Measurements from ENCODE around the gene CD6.
A peak's percentile ranks its signal among the peaks of the same experiment; 100 is the strongest.

The CD6 gene

DNA sequence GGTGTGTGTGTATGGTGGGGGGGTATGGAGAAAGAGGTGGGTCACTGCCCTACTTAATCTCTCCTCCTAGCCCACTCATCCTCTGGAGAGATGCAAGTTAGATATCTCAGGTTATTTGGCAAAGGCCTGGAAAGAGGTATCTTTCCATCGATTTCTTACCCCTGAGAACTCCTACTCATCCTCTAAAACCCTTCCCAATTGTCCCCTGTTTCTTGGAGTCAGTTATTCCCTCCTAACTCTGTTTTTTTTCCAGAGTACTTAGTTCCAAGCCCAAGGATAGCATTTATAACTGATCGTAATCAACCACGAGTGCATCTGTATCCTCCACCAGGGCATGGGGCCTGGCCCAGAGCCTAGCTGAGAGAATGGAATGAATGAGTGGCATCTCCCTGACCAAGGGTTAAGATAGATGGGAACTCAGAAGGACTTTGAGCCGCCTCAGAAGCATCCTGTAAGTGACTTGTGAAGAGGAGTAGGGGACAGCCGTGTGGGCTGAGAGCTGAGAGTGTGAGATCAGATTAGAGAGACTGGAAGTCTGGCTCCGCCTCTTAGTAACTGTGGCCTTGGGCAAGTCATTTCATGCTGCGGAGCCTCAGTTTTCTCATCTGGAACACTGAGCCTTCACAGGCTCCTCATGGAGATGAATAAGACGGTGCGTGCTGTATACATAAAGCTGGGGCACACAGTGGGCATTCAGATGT is 16.2 kb downstream of the CD6 start:
- DNase-seq, result peak; percentile 49 to 59

DNA sequence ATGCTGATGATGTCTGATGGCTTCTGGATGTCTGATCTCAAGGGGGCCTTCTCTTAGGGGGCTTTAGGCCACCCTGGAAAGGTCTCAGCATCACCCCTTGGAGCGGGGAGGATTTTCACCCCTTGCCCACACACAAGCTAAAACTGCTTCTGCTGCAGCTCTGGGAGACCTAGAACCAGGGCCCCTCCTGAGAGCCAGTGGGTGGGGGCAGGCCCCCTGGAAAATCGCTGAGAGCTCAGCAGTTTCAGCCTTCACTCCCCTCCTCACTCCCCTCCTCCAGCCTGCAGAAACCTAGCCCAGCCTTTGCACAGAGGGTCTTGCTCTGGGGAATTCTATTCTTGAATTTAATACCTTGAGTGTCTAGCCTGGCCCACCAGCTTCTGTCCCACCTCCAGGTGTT is 17.2 kb downstream of the CD6 start:
- DNase-seq, result no peak

DNA sequence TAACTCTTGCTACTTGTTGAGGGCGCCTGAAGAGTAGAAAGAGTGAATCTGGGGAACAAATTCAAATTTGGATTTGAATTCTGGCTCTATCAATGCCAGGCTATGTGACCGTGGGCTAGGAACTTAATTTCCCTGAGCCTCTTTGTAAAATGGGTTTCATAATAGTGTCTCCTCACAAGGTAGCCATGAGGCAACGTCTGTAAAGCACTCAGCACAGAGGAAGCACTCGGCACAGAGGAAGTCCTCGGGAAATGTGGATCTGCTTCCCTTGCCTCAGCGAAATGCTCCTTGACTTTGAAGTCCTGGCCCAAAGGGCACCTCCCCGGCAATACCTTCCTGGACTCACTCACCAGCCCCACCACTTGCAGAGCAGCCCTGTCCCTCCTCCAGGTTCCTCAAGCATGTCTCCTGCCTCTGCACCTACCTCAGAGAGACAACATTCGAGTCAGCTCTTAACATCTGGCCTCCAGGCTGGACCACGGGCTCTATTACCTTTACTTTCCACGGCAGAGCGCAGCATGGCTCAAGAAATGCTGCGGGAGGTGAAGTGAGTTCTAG is 17.7 kb downstream of the CD6 start:
- no peak for DNase-seq

DNA sequence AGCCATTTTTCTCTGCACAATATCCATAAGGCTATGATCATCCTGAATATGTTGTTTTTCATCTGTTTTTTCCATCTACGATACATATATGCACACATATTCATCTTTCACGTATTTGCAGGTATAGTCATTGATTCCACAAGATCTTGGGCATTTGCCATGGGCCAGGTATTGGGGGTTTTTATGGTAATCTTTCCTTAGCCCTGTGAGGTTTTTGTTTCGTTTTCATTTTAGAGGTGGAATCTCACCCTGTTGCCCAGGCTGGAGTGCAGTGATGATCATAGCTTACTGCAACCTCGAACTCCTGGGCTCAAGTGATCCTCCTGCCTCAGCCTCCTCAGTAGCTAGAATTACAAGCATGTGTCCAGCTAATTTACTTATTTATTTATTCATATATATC is 20.0 kb downstream of the CD6 start:
- no peak for DNase-seq

DNA sequence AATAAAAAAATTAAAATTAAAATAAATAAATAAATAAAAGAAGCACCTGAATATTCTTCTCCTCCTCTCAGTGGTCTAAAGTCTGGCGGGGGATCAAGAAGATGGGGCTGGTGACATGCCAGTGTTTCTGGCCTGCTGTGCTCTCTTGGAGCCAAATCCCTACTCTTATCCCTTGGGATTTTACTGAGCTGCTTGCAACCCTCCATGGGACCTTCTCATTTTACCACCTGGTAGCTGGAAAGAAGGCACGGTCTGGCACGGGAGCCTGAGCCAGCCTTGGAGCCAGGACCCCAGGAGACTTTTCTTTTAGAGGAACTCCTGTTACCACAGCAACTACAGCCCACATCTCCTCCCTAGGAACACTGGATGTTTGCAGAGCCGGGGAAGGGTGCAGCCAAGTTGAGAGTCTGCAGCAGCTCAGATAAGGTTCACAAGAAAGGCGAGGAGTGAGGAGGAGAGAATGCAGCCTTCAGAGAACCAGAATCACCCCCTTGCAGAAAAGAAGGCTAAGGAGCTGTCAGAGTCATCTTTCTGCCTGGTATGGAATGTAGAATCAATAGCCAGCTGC is 21.4 kb downstream of the CD6 start:
- no peak for DNase-seq

DNA sequence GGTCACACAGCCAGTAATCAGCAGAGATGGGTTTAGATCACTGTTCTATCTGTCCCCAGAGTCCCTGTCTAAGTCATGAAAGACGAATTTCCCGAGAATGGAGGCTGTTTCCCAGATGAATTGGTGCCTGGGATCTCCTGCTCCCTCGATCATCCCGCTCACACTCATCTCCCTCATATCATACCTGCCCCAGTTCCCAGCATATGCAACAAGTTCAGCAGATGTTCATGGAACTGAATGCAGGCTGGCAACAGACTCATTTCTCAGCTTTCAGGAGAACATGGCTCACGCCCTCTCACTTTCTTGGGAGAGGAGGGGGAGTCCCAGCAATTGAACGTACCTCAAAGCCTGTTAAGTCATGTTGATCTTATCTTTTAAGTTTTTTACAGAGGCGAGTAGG is 22.1 kb downstream of the CD6 start:
- no peak for DNase-seq

DNA sequence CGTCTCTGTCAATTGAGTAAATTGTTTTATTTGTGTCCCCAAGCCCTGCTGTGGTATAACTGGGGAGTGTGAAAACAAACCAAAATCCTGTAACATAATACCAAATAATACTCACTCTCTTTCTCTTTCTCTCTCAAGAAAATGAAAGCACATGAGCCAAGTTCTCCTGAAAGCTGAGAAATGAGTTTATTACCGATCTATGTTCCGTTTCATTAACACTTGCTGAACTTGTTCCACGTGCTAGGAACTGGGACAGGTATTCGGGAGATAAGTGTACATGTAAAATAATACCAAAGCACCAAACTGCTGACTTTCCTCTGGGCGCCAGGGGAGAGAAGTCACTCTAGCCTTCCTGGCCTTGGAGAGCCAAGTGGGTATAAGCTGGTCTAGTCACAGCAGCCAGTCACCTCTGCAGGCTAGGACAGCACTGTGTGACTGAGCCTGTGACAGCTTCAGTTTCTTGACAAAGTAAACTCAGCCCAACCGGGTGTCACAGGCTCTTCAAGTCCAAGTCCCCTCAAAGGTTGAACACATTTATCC is 23.1 kb downstream of the CD6 start:
- no peak for DNase-seq

DNA sequence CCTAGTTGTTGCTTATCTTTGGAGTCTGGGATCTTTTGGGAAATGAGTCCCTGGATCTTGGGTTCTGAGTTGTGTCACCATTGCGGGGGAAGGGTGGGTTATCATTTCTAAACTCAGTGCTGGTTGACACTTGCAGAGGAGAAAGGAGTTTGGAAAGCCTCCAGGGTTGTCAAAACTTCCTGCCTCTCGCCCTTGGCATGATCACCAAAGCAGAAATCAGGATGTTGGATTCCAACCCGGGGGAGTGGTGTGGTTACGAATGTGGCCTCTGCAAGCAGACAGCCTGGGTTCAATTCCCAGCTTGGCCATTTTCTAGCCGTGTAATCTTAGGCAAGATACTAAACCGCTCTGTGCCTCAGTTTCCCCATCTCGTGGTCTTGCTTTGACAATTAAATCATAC is 24.3 kb downstream of the CD6 start:
- no peak for DNase-seq

DNA sequence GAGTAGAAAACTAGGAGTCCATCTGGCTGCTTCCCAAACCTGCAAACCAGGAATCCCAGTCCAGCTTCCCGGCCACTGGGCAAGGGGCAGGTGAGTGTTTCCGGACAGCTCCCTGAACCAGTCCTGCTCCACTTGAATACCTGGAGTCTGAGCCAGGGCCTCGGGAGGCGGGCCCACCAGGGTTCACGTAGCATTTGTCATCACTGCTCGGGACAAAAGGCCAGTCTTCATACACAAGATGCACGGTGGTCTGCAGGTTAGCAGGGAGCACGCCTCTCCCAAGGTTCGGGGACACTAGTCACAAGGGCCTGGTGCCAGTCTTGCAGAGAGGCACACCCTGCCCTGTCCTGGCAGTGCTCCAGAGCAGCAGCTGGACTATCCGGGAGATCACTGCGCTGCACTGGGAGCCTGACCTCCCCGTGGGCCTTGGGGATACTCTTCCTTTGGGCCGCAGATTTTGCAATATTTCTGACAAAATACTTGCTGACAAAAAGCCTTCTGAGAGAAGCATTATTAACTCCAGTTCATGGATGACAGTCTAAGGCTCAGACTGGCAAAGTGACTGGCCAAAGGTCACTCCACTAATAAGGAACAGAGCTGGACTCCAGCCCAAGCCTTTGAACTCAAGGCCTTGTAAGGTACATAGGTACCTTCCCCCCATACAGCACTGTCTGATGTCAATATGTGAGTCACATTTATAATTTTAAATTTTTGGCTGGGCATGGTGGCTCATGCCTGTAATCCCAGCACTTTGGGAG is 25.1 kb downstream of the CD6 start:
- DNase-seq, result no peak

DNA sequence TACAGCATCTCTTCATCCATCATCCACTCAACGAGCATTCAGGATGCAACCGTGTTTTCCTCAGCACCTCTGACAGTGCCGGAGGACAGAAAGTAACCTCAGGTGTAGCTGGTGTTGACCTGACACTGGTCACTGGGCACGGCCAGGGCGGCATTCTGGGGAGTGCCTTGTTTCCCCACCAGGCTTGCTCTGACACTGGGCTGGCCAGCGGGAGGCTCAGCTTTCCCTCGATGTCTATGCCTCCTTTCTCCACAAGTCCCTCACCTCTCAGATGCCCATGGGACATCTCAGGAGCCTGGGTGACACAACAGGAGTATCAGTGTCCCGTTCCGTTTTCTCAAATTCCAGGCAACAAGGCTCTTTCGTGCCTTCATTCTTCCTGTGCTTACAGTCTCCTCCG is 28.9 kb downstream of the CD6 start:
- DNase-seq, result no peak

DNA sequence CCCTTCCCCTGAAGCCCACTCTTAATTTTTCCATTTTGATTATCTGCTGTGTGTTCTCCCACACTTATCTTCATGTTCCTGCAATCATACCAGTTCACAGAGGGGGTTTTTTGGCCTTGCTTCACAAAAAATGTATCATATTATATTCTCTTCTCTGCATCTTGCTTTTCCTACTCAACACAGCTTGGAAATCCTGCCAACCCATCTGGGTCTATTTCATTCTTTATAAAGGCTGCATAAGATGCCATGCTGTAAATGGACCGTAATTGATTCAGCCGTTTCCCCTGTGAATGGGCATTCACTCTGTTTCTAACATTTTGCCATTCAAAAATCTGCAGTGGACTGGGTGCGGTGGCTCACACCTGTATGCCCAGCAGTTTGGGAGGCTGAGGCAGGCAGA is 30.5 kb downstream of the CD6 start:
- no peak for DNase-seq

DNA sequence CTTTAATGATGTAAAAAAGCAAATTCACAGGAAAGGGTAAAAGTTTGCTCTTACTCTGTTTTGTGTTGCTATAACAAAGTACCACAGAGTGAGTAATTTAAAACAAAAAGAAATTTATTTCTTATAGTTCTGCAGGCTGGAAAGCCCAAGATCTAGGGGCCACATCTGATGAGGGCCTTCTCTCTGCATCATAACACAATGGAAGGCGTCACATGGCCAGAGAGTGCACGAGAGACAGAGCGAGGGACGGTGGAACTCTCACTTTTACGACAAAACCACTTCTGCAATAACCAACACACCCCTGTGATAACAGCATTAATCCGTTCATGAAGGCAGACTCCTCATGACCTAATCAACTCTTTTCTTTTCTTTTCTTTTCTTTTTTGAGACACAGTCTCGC is 31.1 kb downstream of the CD6 start:
- no peak for DNase-seq

DNA sequence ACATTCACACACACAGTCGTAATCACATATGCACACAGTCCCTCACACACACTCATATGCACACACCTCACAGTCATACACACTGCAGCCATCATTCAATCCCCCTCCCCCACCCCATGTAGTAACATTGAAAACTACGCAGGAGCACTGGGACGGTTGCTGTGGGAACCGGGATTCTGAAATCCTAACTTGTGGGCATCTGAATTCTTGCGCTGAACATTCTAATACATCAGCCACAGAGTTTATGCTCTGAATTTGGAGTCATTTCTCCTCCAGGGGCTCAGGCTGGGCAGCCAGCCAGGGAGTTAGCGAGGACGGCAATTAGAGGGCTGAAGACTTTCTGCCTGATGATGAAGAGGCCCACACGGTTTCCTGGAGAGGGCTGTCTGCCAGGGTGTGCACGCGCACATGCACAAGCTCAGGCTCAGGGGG is 32.7 kb downstream of the CD6 start:
- no peak for DNase-seq

DNA sequence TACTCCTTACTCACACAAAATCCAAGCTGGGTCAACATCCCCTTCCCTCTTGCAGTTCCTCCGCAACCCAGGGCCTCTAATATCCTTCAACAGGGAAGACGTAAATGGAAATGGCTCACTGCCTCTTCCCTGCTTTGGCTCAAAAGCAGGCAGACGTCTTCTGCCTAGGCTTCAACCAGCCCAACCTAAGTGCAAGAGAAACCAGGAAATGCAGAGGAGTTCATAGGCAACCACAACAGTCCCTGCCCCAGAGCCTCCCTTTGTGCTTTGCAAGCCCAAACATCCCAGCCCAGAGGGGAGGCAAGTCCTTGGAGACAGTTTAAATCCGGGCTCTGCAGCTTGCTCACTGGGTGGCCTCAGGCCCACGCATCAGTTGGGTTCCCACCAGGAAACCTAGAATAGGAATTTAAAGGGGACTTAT is 33.3 kb downstream of the CD6 start:
- DNase-seq, result no peak

DNA sequence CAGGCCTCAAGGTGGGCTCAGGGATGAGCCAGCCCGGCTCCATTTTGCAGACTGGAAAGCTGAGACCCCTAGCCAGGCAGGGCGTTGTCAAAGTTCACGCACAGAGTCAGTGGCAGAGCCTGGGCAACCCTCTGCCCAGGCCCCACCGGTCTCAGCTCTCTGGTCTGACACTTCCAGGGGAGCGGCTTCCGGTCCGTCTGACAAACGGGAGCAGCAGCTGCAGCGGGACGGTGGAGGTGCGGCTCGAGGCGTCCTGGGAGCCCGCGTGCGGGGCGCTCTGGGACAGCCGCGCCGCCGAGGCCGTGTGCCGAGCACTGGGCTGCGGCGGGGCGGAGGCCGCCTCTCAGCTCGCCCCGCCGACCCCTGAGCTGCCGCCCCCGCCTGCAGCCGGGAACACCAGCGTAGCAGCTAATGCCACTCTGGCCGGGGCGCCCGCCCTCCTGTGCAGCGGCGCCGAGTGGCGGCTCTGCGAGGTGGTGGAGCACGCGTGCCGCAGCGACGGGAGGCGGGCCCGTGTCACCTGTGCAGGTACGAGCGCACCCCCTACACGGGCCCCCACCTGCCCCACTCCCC is 36.0 kb downstream of the CD6 start:
- no peak for DNase-seq

DNA sequence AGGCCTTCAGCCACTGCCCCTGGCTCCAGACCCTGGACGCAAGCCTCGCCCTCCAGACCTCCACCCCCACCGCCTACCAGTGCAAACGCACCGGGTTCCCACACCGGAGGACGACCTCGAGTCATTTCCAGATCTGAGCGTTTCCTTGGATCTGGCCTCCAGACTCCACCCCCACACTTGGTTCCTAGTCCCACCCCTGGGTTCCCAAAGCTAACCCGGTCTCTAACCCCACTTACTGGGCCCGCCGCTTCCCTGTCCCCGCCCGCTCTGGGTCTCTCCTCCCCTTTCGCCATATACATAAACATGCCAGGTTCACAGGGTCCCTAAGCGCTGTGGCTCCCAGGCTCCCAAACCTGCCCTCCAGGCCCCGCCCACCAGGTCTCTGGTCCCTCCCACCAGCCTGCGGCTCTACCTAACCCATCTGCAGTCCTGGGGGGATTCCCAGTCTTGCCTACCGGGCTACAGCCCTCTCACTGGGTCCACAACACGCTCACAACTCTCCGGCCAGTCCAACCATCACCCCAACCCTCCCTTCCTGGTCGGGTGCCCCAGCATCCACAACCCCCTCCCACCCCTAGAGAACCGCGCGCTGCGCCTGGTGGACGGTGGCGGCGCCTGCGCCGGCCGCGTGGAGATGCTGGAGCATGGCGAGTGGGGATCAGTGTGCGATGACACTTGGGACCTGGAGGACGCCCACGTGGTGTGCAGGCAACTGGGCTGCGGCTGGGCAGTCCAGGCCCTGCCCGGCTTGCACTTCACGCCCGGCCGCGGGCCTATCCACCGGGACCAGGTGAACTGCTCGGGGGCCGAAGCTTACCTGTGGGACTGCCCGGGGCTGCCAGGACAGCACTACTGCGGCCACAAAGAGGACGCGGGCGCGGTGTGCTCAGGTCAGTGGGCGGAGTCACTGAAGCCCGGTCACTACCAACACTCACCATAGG is 36.7 kb downstream of the CD6 start:
- DNase-seq, result no peak

DNA sequence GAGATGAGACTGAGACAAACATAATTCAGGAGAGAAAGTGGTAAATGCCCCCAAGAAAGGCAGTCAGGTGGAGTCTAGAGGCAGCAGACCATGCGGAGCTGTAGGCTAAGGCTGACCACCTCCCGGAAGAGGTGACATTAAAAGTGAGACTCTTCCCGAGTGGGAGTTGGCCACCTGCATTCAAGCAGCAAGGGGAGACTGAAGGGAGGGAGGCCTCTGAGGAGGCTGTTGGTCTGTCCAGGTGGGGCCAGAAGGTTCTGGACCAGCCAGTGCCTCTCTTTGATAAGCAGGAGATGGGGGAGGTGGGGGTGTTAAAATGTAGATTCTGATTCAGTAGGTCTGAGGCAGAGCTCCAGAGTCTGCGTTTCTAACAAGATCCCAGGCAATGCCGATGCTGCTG is 37.5 kb downstream of the CD6 start:
- DNase-seq, result no peak

DNA sequence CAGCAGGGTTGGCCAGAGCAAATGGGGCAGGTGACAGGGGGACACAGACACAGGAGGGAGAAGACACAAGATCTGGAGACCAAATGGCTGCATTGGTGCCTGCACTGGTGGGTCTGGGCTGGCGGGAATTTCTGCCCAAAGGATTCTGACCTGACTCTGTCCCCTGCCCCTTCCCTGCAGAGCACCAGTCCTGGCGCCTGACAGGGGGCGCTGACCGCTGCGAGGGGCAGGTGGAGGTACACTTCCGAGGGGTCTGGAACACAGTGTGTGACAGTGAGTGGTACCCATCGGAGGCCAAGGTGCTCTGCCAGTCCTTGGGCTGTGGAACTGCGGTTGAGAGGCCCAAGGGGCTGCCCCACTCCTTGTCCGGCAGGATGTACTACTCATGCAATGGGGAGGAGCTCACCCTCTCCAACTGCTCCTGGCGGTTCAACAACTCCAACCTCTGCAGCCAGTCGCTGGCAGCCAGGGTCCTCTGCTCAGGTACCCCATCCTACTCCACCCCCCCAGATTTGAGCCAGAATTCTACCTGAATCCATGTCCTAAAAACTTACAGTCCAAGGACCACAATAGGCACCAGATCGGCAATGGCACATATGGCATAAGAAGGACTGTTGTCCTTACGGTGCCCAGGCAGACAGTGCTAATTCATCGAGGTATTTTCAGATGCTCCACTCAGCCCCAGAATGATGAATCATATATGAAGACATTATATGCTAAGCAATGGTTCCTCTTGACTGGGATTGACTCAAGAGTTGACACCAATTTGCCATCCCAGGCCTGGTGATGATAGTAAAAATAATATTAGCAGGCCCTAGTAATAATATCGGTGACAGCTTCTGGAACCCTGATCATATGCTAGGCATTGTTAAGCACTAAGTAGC is 38.2 kb downstream of the CD6 start:
- DNase-seq, result no peak

DNA sequence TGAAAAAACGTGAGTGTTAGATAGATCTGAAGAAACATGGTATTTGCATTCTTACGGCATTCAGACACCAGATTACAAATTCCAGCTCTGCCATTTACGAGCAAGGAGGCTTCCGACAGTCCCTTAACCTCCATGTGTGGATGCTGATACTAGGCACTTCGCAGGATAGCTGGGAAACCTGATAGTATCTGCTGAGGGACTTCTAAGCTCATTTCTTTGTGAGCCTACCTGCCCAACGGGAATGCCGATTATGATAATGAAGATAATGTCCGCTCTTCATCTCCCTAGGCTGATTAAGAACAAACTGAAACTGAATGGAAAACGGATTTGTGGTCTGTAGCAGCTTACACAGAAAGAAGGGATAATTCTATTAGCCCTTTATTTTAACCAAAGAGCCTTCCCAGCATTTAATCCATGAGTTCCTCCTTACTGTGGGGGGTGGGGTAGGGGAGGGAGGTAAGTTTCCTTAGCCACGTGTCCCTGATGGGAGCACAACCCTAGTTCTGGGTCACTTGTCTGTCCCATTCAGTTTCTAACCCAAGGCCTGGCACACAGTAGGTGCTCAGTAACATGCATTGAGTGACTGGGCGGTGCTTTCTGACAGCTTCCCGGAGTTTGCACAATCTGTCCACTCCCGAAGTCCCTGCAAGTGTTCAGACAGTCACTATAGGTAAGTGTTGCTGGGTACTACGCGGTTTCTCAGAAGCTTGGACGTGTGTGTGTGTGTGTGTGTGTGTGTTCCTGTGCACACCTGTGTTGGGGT is 39.2 kb downstream of the CD6 start:
- no peak for DNase-seq

DNA sequence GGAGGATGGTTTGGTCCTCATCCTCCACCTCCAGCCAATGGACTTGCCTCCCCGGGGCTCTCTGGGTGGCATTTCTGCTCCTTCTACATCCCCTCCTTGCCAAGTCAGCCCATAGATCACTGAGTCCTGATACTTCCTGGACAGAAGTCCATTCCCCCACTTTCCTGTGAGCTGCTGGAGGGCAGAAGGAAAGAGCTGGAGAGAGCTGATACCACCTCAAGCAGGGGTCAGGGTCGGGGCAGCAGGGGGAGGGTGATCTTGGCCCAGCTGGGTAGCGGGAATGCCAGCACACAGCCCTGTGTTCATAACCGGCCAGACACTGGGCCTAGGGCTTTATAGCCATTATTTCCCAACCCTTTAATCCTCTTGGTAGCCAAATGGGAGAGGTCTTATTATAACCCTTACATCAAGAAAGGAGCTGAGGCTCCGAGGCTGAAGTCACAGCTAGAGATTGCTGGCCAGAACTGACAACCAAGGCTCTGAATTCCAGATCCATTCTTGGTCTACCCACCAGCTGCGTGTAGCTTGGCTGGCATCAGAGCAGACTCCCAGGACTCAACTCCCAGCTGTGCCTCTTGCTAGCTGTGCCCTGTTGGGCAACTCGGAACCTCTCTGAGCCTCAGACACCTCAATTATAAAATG is 39.9 kb downstream of the CD6 start:
- no peak for DNase-seq

All from activated CD4-positive, alpha-beta T cell treated with anti-CD3 and anti-CD28 coated beads, Interleukin-2, amount 50 U/mL, for 4 hours (primary cell).